ENCODE measurements around the gene ZNF358.

Gene ZNF358

GRCh38 chr19:7489609-7490044 lies 26.3 kb upstream of the ZNF358 start:
- DNase-seq (ENCODE audit: low read depth), result no peak

GRCh38 chr19:7492142-7492541 lies 23.8 kb upstream of the ZNF358 start:
- DNase-seq (ENCODE audit: low read depth), result no peak

- no peak for DNase-seq (ENCODE audit: low read depth)
Observed at GRCh38 chr19:7492558-7492957, 23.3 kb upstream of the ZNF358 start.

- DNase-seq (ENCODE audit: low read depth), result no peak
Observed at GRCh38 chr19:7494416-7495098, 21.3 kb upstream of the ZNF358 start.

- no peak for DNase-seq (ENCODE audit: low read depth)
Observed at GRCh38 chr19:7497292-7497691, 18.6 kb upstream of the ZNF358 start.

GRCh38 chr19:7500811-7501450 lies 15.0 kb upstream of the ZNF358 start:
- no peak for DNase-seq (ENCODE audit: low read depth)

- DNase-seq (ENCODE audit: low read depth), result no peak
Observed at GRCh38 chr19:7502552-7502951, 13.4 kb upstream of the ZNF358 start.

- DNase-seq (ENCODE audit: low read depth), result no peak
Observed at GRCh38 chr19:7504684-7505083, 11.2 kb upstream of the ZNF358 start.

- DNase-seq (ENCODE audit: low read depth), result no peak
Observed at GRCh38 chr19:7505288-7505681, 10.6 kb upstream of the ZNF358 start.

GRCh38 chr19:7505682-7506384 lies 10.1 kb upstream of the ZNF358 start:
- no peak for DNase-seq (ENCODE audit: low read depth)

- no peak for DNase-seq (ENCODE audit: low read depth)
Observed at GRCh38 chr19:7506385-7507328, 9.2 kb upstream of the ZNF358 start.

GRCh38 chr19:7507884-7508283 lies 8.0 kb upstream of the ZNF358 start:
- DNase-seq (ENCODE audit: low read depth), result no peak

- no peak for DNase-seq (ENCODE audit: low read depth)
Observed at GRCh38 chr19:7509625-7510024, 6.3 kb upstream of the ZNF358 start.

GRCh38 chr19:7512400-7512851 lies 3.5 kb upstream of the ZNF358 start:
- DNase-seq (ENCODE audit: low read depth), result no peak

GRCh38 chr19:7513809-7514642 lies 1.9 kb upstream of the ZNF358 start:
- no peak for DNase-seq (ENCODE audit: low read depth)

- DNase-seq (ENCODE audit: low read depth), result no peak
Observed at GRCh38 chr19:7515110-7515644, 726 bp upstream of the ZNF358 start.

GRCh38 chr19:7516333-7516732 lies 430 bp downstream of the ZNF358 start:
- no peak for DNase-seq (ENCODE audit: low read depth)

- DNase-seq (ENCODE audit: low read depth), result no peak
Observed at GRCh38 chr19:7516878-7517277, 975 bp downstream of the ZNF358 start.

- DNase-seq (ENCODE audit: low read depth), result no peak
Observed at GRCh38 chr19:7519361-7520130, 3.6 kb downstream of the ZNF358 start.
